ENCODE data around the gene PAOX.
A peak's percentile ranks its signal among the peaks of the same experiment; 100 is the strongest.

The PAOX gene

GRCh38 chr10:133379152-133379800 is at the start of gene PAOX:
PAOX (plus strand) TSS chr10:133379262; CDS start chr10:133379317, 55 bp downstream.
- DNase-seq: no peak

DNA sequence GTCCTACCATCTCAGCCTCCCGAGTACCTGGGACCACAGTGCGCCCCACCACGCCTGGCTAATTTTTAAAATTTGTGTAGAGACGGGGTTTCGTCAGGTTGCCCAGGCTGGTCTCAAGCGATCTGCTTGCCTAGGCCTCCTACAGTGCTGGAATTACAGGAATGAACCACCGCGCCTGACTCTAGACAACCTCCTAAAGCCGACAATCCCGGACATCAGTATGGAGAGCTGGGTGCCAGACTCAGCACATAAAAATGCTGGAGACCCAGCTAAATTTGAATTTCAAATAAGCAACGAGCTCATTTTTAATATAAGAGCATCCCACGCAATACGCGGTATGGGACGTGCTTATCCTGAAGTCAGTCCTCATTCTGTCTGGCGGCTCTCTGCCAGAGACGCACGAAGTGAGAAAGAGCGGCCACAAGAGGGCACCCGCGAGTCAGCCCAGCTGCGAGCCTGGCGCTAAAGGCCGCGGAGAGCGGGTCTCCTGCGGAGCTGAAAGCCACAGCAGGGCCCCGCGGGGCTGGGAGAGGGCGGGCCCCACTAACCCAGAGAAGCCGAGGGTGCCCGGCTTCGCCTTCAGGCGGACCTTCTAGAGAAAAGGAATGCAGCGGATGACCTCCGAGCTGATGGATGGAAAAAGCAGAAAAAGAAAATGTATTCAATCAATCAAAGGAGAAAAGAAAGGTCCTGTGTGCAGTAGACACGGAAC is 49.4 kb upstream of the PAOX start:
- DNase-seq: peak; percentile 47

DNA sequence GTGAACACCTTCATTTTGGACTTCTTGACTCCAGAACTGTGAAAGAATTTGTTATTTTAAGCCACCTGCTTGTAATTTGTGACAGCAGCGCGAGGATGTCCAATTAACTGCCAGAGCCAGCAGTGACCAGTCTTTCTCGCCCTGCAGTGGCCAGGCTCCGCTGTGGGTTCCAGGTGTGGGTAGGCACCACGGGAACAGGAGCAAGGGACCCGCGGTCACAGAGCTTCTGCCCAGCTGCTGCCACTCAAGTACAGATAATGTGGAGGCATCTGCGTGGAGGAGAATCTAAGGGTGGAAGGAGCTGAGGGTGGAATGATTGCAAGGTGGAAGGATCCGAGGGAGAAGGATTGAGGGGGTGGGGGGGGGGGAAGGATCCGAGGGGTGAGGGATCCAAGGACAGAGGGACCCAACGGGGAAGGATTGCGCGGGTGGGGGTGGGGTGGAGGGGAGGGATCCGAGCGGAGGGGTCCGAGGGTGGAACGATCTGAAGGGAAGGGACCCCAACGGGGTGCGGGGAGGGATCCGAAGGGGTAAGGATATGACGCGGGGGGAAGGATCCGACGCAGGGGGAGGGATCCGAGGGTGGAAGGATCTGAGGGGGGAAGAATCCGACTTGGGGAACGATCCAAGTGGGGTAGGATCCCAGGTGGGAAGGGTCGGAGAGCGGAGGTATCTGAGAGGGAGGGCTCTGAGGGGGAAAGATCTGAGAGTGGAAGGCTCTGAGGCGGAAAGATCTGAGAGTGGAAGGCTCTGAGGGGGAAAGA is 45.9 kb upstream of the PAOX start:
- DNase-seq: no peak

GRCh38 chr10:133334503-133335245 is 44.4 kb upstream of the PAOX start:
- DNase-seq: no peak

DNA sequence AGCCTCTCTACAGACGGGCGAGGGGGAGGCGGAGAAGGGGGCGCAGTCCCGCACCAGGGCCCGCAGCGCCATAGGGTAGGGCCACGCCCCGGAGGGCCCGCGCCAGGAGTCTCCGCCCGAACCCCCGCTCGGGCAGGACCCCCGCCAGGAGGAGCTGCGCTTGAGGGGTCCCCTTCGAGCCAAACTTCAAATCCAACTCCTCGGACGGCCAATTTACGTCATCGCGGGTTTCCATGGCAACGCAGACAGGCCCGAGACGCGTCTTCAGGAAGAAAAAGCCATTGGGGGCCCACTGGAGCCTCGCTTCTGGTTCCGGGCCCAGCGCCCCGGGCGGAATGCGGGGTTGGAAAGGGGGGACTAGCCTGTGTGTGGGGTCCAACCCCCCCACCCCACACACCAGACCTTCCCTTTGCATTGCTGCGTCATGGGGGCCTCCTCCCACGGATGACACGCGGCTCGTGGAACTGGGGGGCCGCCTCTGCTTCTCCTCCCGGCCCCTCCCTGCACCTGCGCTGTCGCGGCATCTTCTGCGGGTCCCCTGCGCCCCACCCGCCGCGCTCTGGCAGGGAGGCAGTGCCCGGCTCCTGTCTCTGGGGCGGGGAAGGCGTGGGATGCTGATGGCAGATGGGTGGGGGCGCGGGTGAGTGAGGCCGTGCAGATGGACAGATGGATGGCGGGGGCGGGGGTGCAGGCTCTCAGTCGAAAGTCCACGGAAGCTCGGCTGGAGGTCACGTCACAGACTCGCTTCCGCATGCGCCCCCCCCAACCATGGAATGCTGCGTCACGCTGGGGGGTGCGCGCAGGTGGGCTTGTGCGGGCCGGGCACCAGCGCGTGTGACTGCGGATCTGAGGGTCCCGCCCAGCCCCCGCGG is 43.6 kb upstream of the PAOX start:
- no peak for DNase-seq

- DNase-seq: no peak
These were observed 42.9 kb upstream of the PAOX start for GRCh38 chr10:133336118-133336576.

- peak; percentile 37 for DNase-seq
These were observed 42.3 kb upstream of the PAOX start, which contains the start of gene CALY for GRCh38 chr10:133336577-133337369. CALY (minus strand) TSS chr10:133336896; CDS start chr10:133328989, 7,907 bp downstream.

DNA sequence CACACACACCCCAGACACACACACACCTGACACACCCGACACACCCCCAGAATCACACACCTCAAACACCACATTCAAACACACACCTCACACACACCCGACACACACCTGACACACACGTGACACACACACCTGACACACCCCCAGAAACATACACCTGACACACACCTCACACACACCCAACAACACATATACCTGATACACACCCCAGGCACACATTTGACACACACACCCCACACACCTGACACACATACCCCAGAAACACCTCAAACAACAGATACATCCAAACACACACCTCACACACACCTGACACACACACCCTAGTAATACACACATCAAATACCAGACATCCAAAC is 41.7 kb upstream of the PAOX start:
- no peak for DNase-seq

DNA sequence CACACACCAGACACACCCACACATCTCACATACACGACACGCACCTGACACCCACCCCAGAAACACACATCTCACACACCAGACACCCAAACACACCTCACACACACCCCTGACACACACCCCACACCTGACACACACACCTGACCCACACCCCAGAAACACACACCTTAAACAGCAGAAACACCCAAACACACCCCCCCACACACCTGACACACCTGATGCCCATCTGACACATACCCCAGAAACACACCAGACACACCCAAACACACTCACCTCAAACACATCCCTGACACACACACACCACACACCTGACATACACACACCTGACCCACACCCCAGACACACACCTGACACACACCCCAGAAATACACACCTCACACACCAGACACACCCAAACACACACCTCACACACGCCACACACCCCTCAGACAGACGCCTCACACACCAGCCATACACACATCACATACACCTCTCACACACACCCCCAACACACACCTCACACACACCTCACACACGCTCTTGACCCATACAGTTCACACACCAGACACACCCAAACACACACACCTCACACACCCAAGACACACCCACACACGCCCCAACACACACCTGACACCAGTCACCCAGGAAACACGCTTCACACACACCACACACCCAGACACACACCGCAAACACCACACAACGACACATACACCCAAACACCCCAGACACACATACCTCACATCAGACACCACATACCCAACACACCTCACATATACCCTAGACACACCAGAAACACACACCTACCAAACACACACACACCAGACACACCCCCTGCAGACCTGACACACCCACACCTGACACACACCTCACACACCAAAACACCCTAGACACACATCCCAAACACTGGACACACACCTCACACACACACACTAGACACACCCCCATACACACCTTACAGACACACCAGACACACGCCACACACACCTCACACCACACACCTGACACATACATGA is 40.7 kb upstream of the PAOX start:
- DNase-seq: no peak

DNA sequence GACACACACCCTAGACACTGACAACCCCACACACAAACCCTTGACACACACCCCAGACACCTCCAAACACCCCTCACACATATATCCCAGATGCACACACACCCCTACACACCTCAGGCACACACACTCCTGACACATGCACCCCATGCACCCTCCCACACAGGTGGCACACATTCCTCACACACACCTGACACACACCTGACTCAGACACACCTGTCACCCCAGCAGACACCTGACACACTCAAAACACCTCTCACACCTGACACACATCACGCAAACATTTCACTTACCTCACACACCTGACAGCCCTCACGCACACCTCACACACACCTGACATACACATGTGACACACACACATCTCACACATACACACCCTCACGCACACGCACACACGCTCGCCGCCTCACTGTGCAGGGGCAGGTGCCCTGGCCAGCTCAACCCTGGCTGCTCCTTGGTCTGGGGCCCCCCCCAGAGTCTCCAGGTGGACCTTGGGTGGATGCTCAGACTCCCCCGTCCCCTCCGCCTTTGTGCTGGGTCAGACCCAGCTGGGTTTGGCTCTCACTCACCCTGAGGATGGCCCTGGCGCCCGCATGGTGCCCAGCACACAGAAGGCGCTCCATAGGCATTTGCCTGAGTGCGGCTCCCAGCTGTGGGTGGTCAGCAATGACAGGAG is 39.2 kb upstream of the PAOX start:
- DNase-seq: no peak

- no peak for DNase-seq
These were observed 37.1 kb upstream of the PAOX start for GRCh38 chr10:133341983-133342382.

GRCh38 chr10:133342942-133343341 is 36.1 kb upstream of the PAOX start:
- DNase-seq: no peak

- no peak for DNase-seq
These were observed 35.5 kb upstream of the PAOX start for GRCh38 chr10:133343558-133343957.

GRCh38 chr10:133344236-133344635 is 34.8 kb upstream of the PAOX start:
- no peak for DNase-seq

GRCh38 chr10:133346413-133346812 is 32.6 kb upstream of the PAOX start:
- no peak for DNase-seq

- no peak for DNase-seq
These were observed 31.1 kb upstream of the PAOX start for GRCh38 chr10:133347710-133348517.

- no peak for DNase-seq
These were observed 29.9 kb upstream of the PAOX start for GRCh38 chr10:133349160-133349568.

DNA sequence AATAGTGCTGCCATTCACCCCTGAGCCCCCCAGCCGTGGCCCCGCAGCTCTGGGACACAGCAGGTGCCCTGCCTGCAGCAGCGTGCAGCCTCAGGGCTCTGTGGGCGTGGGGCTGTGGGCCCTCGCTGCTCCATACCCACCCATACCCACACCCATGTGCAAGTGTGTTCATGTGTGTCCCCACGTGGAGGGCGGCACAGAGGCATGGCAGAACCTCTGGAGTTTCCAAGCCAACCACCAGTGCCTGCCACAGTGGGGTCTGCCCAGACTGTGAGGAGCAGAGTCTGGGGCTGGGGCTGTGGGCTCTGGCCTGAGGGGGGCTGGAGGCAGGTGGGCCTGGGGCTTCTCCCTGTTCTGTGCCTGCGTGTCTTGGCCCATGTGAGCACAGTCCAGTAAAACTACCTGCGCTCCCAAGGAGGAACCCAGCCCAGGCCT is 29.5 kb upstream of the PAOX start:
- DNase-seq: no peak
